Left lung (tissue), 10 donors: ENCODE measurements around the gene TTLL12. TPM values are rescaled to one million over a fixed set of nuclear protein-coding genes. Genes with fewer than 3 reads are reported as not detected.
A peak's percentile ranks its signal among the peaks of the same experiment; 100 is the strongest.

ENCODE experiments used
- ATAC-seq: fragments of 200-7000 bp; cut with Tn5 transposase; one replicate; pipeline ENCODE4 v1.9.1; 2020; ENCODE audit warnings: moderate library complexity
- DNase-seq, 4 donors: peaks; one replicate each; pipeline ENCODE4 v3.0.0-alpha.2; 2013 to 2020
- H3K27ac ChIP-seq, 2 donors: fragments of 200-600 bp; sonication (generic) in 1 of 2; one replicate each; pipeline versions ENCODE4 v1.5.0 to v1.8.0; 2020 to 2021
- H3K27me3 ChIP-seq, 2 donors: fragments of 200-600 bp; sonication (generic) in 1 of 2; one replicate each; pipeline versions ENCODE4 v1.5.0 to v1.8.0; 2020 to 2021
- H3K36me3 ChIP-seq, 2 donors: fragments of 200-600 bp; sonication (generic) in 1 of 2; one replicate each; pipeline versions ENCODE4 v1.5.0 to v1.8.0; 2020 to 2021
- H3K4me1 ChIP-seq, 2 donors: fragments of 200-600 bp; one replicate each; pipeline ENCODE4 v1.8.0; 2021
- H3K4me3 ChIP-seq, 2 donors: fragments of 200-600 bp; sonication (generic) in 1 of 2; one replicate each; pipeline versions ENCODE4 v1.5.0 to v1.8.0; 2020 to 2021; ENCODE audit warnings: mild to moderate bottlenecking in 1 of 2
- H3K9me3 ChIP-seq, 2 donors: fragments of 200-600 bp; sonication (generic) in 1 of 2; one replicate each; pipeline versions ENCODE4 v1.5.0 to v1.8.0; 2020 to 2021
- intact Hi-C, 2 donors: fragments of 100-400 bp; cut with DNase I; formaldehyde crosslinking; loops; one replicate each; pipeline versions ENCODE4 v1.11.2 to v1.14.2; 2022
- polyA plus RNA-seq, 6 donors: library from polyadenylated mRNA; unstranded; fragments of 120-200 nt; gene quantifications; one replicate each; pipeline ENCODE4 v1.2.1, GENCODE V29; 2013; ENCODE audit not compliant: insufficient read length in 6 of 6
- total RNA-seq, 2 donors: library from RNA; stranded (reverse); fragmentation: NEBNext Ultra II Directional; extraction: Animal tissue kit (Norgen Biotek cat#: 25700); gene quantifications; one replicate each; pipeline ENCODE4 v1.2.1, GENCODE V29; 2021
- TF ChIP-seq, protein P1 (sequence below), 2 donors: fragments of 200-600 bp; sonication (generic) in 1 of 2; IDR thresholded peaks; one replicate each; pipeline versions ENCODE4 v1.5.0 to v1.8.0; 2021; ENCODE audit warnings: antibody characterized with exemption in 2 of 2
- donor health status: DM: no; HTN: yes; CAD: no.
- donor health status: DM: no; HTN: no; CAD: no.

TTLL12 gene
- total and polyA plus RNA-seq, 8 donors, result 18.3 to 42.1 (median 22.0) TPM

DNA sequence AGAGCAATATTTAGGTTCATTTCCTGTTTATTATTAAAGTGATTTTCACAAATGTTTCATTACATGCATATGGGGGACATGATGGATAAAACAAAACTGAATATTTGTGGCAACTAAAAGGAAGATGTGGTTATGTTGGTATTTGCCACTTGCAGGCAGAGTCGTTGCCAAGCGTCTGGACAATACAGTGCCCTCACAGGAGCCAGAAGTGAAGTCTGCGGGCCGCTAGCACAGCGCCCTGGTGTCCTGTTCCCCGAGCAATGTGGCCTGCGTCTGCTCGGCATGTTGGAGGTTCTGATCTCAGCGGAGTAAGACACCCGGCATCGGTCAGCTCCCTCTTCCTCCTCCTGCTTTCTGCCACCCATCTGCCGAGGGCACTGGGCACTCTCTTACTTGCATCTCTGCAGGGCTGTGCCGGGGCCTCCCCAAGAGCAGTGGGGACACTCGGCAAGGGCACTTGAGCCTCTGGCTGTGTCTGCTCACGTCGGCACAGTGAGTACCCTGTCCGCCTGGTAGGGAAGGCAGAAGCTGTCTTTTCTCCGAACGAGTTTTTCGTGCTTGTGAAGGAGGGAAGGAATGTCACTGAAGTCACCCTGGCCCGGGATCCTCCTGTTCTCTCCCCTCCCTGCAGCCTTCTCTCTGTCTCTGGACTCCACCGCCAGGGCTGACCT is 10.5 kb upstream of the TTLL12 start:
- intact Hi-C loops, result no loop called here
- Histone ChIP-seq H3K4me3 (no peak overlapping the region), H3K9me3 (no peaks in the 10 kb centered on the region), H3K4me1 (no peaks in the 10 kb centered on the region), H3K27me3 (peaks cover 0 to 6% of the 10 kb centered on the region in 2 donors), H3K27ac (no peak overlapping the region), H3K36me3 (no peaks in the 10 kb centered on the region)
- TF ChIP-seq, protein P1, sequence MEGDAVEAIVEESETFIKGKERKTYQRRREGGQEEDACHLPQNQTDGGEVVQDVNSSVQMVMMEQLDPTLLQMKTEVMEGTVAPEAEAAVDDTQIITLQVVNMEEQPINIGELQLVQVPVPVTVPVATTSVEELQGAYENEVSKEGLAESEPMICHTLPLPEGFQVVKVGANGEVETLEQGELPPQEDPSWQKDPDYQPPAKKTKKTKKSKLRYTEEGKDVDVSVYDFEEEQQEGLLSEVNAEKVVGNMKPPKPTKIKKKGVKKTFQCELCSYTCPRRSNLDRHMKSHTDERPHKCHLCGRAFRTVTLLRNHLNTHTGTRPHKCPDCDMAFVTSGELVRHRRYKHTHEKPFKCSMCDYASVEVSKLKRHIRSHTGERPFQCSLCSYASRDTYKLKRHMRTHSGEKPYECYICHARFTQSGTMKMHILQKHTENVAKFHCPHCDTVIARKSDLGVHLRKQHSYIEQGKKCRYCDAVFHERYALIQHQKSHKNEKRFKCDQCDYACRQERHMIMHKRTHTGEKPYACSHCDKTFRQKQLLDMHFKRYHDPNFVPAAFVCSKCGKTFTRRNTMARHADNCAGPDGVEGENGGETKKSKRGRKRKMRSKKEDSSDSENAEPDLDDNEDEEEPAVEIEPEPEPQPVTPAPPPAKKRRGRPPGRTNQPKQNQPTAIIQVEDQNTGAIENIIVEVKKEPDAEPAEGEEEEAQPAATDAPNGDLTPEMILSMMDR (IDR thresholded peaks at IDR 0.05), result no peak
- DNase-seq, result peak in 1 of 4 donors; percentile 66
- ATAC-seq, result peak; percentile 57

GRCh38 chr22:43191831-43192230 is 4.9 kb upstream of the TTLL12 start:
- Histone ChIP-seq H3K4me3 (no peak overlapping the region), H3K4me1 (peaks cover 0 to 4% of the 10 kb centered on the region in 2 donors), H3K27me3 (no peaks in the 10 kb centered on the region), H3K36me3 (no peaks in the 10 kb centered on the region), H3K9me3 (no peaks in the 10 kb centered on the region), H3K27ac (no peak overlapping the region)
- intact Hi-C loops, result no loop called here
- no peak for DNase-seq
- ATAC-seq, result no peak
- TF ChIP-seq, protein P1 (IDR thresholded peaks at IDR 0.05), result no peak

GRCh38 chr22:43188829-43189545 is 2.1 kb upstream of the TTLL12 start:
- intact Hi-C loops, result no loop called here
- no peak overlapping the region for H3K4me3 ChIP-seq

GRCh38 chr22:43187171-43188099 is 501 bp upstream of the TTLL12 start:
- intact Hi-C loops, result no loop called here

More at GRCh38 chr22:43188829-43189545, 2.1 kb upstream of the TTLL12 start:
- no peaks in the 10 kb centered on the region for H3K36me3 ChIP-seq
- DNase-seq (peak in 1 of 4 donors; percentile 16), ATAC-seq (no peak)
- no peaks in the 10 kb centered on the region for H3K9me3 ChIP-seq
- no peak overlapping the region for H3K27ac ChIP-seq
- H3K27me3 ChIP-seq, result no peaks in the 10 kb centered on the region
- H3K4me1 ChIP-seq, result peaks cover 10 to 27% of the 10 kb centered on the region in 2 donors
- TF ChIP-seq, protein P1 (IDR thresholded peaks at IDR 0.05), result no peak

More at GRCh38 chr22:43187171-43188099, 501 bp upstream of the TTLL12 start:
- H3K36me3 ChIP-seq, result peaks cover 0 to 5% of the 10 kb centered on the region in 2 donors
- ATAC-seq (peak; percentile 90), DNase-seq (peak; percentile 94 to 99 (median 98))
- H3K27me3 ChIP-seq, result no peaks in the 10 kb centered on the region
- TF ChIP-seq, protein P1 (IDR thresholded peaks at IDR 0.05), result peak; percentile 50 to 77
- H3K27ac ChIP-seq, result peak overlapping the region; percentile 89 to 97
- H3K4me1 ChIP-seq, result peaks cover 10 to 33% of the 10 kb centered on the region in 2 donors
- H3K9me3 ChIP-seq, result no peaks in the 10 kb centered on the region
- H3K4me3 ChIP-seq, result peak overlapping the region; percentile 40 to 73
